A673 (cell line): ENCODE results near the gene ERCC6L. TPM values are rescaled to one million over a fixed set of nuclear protein-coding genes. Genes with fewer than 3 reads are reported as not detected.

Experiments used
- BruUV-seq: library from RNA; stranded (reverse); fragments of 400-500 nt; replicated peaks from 2 replicates; lab custom pipeline; 2021; lab: Mats Ljungman, UMichigan
- CTCF ChIA-PET: fragments of 300-600 bp; sonication (Branson Sonifier 250); formaldehyde crosslinking; loops from one replicate; lab custom pipeline; 2022; ENCODE audit warnings: antibody characterized with exemption; lab: Charles Lee
- POLR2A ChIA-PET: fragments of 300-600 bp; sonication (Branson Sonifier 250); formaldehyde crosslinking; loops from one replicate; lab custom pipeline; 2022; ENCODE audit warnings: antibody characterized with exemption; ENCODE audit not compliant: low non-redundant PET; lab: Charles Lee
- DNase-seq: peaks from one replicate; pipeline ENCODE4 v3.0.0-alpha.2; 2015; ENCODE audit warnings: low spot score
- H3K27ac ChIP-seq: fragments of 200-600 bp; sonication (generic); 2 replicates; pipeline ENCODE4 v1.5.1; 2016; ENCODE audit warnings: mixed run types, low read depth, mild to moderate bottlenecking, mixed read lengths, antibody characterized with exemption, low read length; ENCODE audit not compliant: poor library complexity, severe bottlenecking
- H3K27me3 ChIP-seq: fragments of 200-600 bp; sonication (generic); replicated peaks from 2 replicates; pipeline ENCODE4 v1.6.1; 2017; ENCODE audit warnings: mixed run types, low read depth, mild to moderate bottlenecking, mixed read lengths, antibody characterized with exemption, low read length; ENCODE audit not compliant: insufficient read depth, poor library complexity
- H3K36me3 ChIP-seq: fragments of 200-600 bp; sonication (generic); 2 replicates; pipeline ENCODE4 v1.6.1; 2016; ENCODE audit warnings: mixed run types, mild to moderate bottlenecking, mixed read lengths, antibody characterized with exemption, low read length; ENCODE audit not compliant: insufficient read depth, poor library complexity, severe bottlenecking
- H3K4me1 ChIP-seq: fragments of 200-600 bp; sonication (generic); 2 replicates; pipeline ENCODE4 v1.6.1; 2017; ENCODE audit warnings: mixed run types, mild to moderate bottlenecking, mixed read lengths, antibody characterized with exemption, low read length; ENCODE audit not compliant: insufficient read depth, poor library complexity, severe bottlenecking
- H3K4me3 ChIP-seq: fragments of 200-600 bp; sonication (generic); 2 replicates; pipeline ENCODE4 v1.5.1; 2016; ENCODE audit warnings: low read depth, mixed run types, mild to moderate bottlenecking, mixed read lengths, low read length; ENCODE audit not compliant: poor library complexity, severe bottlenecking
- H3K9me3 ChIP-seq: fragments of 200-600 bp; sonication (generic); 2 replicates; pipeline ENCODE4 v1.6.1; 2016; ENCODE audit warnings: mixed run types, low read depth, mild to moderate bottlenecking, mixed read lengths, antibody characterized with exemption, low read length; ENCODE audit not compliant: poor library complexity, severe bottlenecking
- CTCF ChIP-seq: fragments of 300-800, 200-600 bp; sonication (generic); conservative IDR thresholded peaks from 2 replicates; pipeline ENCODE4 v1.5.1; 2017; ENCODE audit warnings: low read depth, mild to moderate bottlenecking, antibody characterized with exemption, low read length, moderate library complexity, mixed read lengths
- EZH2 ChIP-seq: fragments of 200-600 bp; sonication (generic); IDR thresholded peaks from 2 replicates; pipeline ENCODE4 v1.6.1; 2017; ENCODE audit warnings: borderline replicate concordance, low read depth, mild to moderate bottlenecking, mixed read lengths, antibody characterized with exemption, low read length; ENCODE audit not compliant: poor library complexity, severe bottlenecking
- intact Hi-C: fragments of 100-400 bp; cut with micrococcal nuclease; formaldehyde crosslinking; loops from one replicate; pipeline ENCODE4 v1.10.0; 2022; ENCODE audit not compliant: unreplicated experiment
- total RNA-seq: library from RNA; stranded (reverse); gene quantifications from 2 replicates; pipeline ENCODE4 v1.2.3, GENCODE V29; 2021

The ERCC6L gene
- total RNA-seq, 1 experiment from 2014 or later: 17.0 TPM

- no peak overlapping the region for H3K4me3 ChIP-seq
- POLR2A ChIA-PET: interaction anchor here (0.7 kb wide), 1 partner anchor 1139 kb away, joined by 4 read pairs; no protein-coding TSS in a partner anchor
- H3K4me1 ChIP-seq: peaks cover 4% of the 10 kb centered on the region
Measured at GRCh38 chrX:72254816-72255215, 16.0 kb upstream of the ERCC6L start.

GRCh38 chrX:72253686-72254085 is 14.9 kb upstream of the ERCC6L start:
- no peak overlapping the region for H3K27ac ChIP-seq
- no TSS peak for BruUV-seq
- DNase-seq: no peak
- POLR2A ChIA-PET: no interaction called here
- no peaks in the 10 kb centered on the region for H3K9me3 ChIP-seq
- H3K36me3 ChIP-seq: no peaks in the 10 kb centered on the region
- CTCF ChIA-PET: interaction anchor here (0.6 kb wide), 1 partner anchor 44 kb away, joined by 5 read pairs; no protein-coding TSS in a partner anchor
- peaks cover 24% of the 10 kb centered on the region for H3K27me3 ChIP-seq
- intact Hi-C loops: no loop called here
- no peak overlapping the region for H3K4me3 ChIP-seq
- H3K4me1 ChIP-seq: peaks cover 4% of the 10 kb centered on the region
- no peak for TF ChIP-seq CTCF
- TF ChIP-seq EZH2: no peak

More at GRCh38 chrX:72254816-72255215, 16.0 kb upstream of the ERCC6L start:
- Histone ChIP-seq H3K27me3 (peaks cover 24% of the 10 kb centered on the region), H3K27ac (no peak overlapping the region), H3K9me3 (no peaks in the 10 kb centered on the region), H3K36me3 (no peaks in the 10 kb centered on the region)
- CTCF ChIA-PET: interaction anchor here (1.1 kb wide), 1 partner anchor 10 kb away, joined by 4 read pairs; no protein-coding TSS in a partner anchor
- BruUV-seq: no TSS peak
- intact Hi-C loops: no loop called here
- no peak for TF ChIP-seq EZH2
- DNase-seq: no peak

- Histone ChIP-seq H3K4me3 (no peak overlapping the region), H3K27ac (no peak overlapping the region), H3K27me3 (no peaks in the 10 kb centered on the region), H3K36me3 (no peaks in the 10 kb centered on the region), H3K4me1 (peaks cover 12% of the 10 kb centered on the region), H3K9me3 (no peaks in the 10 kb centered on the region)
- TF ChIP-seq CTCF: no peak
- TF ChIP-seq EZH2: no peak
- CTCF ChIA-PET: no interaction called here
- POLR2A ChIA-PET: no interaction called here
- no TSS peak for BruUV-seq
- DNase-seq: no peak
- intact Hi-C loops: no loop called here
Measured at GRCh38 chrX:72247206-72247942, 8.5 kb upstream of the ERCC6L start.
